Testis (tissue), 3 donors: ENCODE measurements around the gene SIK2. TPM values are rescaled to one million over a fixed set of nuclear protein-coding genes. Genes with fewer than 3 reads are reported as not detected.

Experiments used
- DNase-seq: peaks from one replicate; pipeline ENCODE4 v3.0.0-alpha.2; 2019
- H3K27ac ChIP-seq, 2 donors: fragments of 200-600 bp; sonication (generic); one replicate each; pipeline ENCODE4 v1.5.1; 2019
- H3K27me3 ChIP-seq: fragments of 200-600 bp; sonication (generic); one replicate; pipeline ENCODE4 v1.5.1; 2019
- H3K36me3 ChIP-seq: fragments of 200-600 bp; sonication (generic); one replicate; pipeline ENCODE4 v1.5.1; 2017; ENCODE audit warnings: low read depth; ENCODE audit errors: missing control alignments
- H3K4me1 ChIP-seq: fragments of 200-600 bp; sonication (generic); one replicate; pipeline ENCODE4 v1.5.1; 2019
- H3K4me3 ChIP-seq, 2 donors: fragments of 200-600 bp; sonication (generic); one replicate each; pipeline ENCODE4 v1.5.1; 2017 to 2019
- H3K9me3 ChIP-seq: fragments of 200-600 bp; sonication (generic); one replicate; pipeline ENCODE4 v1.5.1; 2017
- POLR2A ChIP-seq: fragments of 450-650 bp; IDR thresholded peaks from one replicate; pipeline ENCODE4 v1.6.1; 2017; ENCODE audit warnings: antibody characterized with exemption, mild to moderate bottlenecking, moderate library complexity
- WGBS, 2 donors: methylation state at CpG; one replicate each; pipeline ENCODE4 v1.1.5; 2018; 5-methylcytosine and 5-hydroxymethylcytosine counted together
- intact Hi-C: fragments of 100-400 bp; cut with DNase I; formaldehyde crosslinking; loops from one replicate; pipeline ENCODE4 v1.15.1; 2023; ENCODE audit warnings: low total_unique reads
- polyA plus RNA-seq: library from polyadenylated mRNA; stranded (reverse); fragments of 350-450 nt; fragmentation: Illumina TruSeq; extraction: RNeasy Lipid Tissue Mini Kit (QIAGEN cat#74804); gene quantifications from one replicate; pipeline ENCODE4 v1.2.3, GENCODE V29; 2014; ENCODE audit warnings: low read depth, low replicate concordance; ENCODE audit not compliant: insufficient read depth
- total RNA-seq, 2 donors: library from RNA; depleted of rRNA; stranded (reverse); fragments of >200 nt; gene quantifications; one replicate each; pipeline ENCODE4 v1.2.3, GENCODE V29; 2016
- TF ChIP-seq, protein P1 (sequence below), 3 experiments: fragments of 450-650 bp in 2 of 3; fragments of 200-600 bp in 1 of 3; sonication (generic) in 1 of 3; IDR thresholded peaks; one replicate each; pipeline ENCODE4 v1.5.1; 2016 to 2019; ENCODE audit warnings: antibody characterized with exemption in 3 of 3, mild to moderate bottlenecking in 2 of 3, moderate library complexity in 1 of 3

Gene SIK2
- total and polyA plus RNA-seq, 3 donors from 2014 or later: 7.6 to 9.8 (median 8.9) TPM

- intact Hi-C loops: no loop called here
- H3K36me3 ChIP-seq: no peaks in the 10 kb centered on the region
- WGBS, 2 donors: 79 to 83% methylated on average over 4 of the region's 4 CpGs
- H3K27me3 ChIP-seq: no peaks in the 10 kb centered on the region
- no peak for DNase-seq
- TF ChIP-seq, protein P1, sequence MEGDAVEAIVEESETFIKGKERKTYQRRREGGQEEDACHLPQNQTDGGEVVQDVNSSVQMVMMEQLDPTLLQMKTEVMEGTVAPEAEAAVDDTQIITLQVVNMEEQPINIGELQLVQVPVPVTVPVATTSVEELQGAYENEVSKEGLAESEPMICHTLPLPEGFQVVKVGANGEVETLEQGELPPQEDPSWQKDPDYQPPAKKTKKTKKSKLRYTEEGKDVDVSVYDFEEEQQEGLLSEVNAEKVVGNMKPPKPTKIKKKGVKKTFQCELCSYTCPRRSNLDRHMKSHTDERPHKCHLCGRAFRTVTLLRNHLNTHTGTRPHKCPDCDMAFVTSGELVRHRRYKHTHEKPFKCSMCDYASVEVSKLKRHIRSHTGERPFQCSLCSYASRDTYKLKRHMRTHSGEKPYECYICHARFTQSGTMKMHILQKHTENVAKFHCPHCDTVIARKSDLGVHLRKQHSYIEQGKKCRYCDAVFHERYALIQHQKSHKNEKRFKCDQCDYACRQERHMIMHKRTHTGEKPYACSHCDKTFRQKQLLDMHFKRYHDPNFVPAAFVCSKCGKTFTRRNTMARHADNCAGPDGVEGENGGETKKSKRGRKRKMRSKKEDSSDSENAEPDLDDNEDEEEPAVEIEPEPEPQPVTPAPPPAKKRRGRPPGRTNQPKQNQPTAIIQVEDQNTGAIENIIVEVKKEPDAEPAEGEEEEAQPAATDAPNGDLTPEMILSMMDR (IDR thresholded peaks at IDR 0.05): no peak
- TF ChIP-seq POLR2A: no peak
- no peak overlapping the region for H3K4me3 ChIP-seq
- no peaks in the 10 kb centered on the region for H3K4me1 ChIP-seq
- H3K9me3 ChIP-seq: no peaks in the 10 kb centered on the region
- no peak overlapping the region for H3K27ac ChIP-seq
These were observed 10.9 kb upstream of the SIK2 start for GRCh38 chr11:111591187-111591960.

DNA sequence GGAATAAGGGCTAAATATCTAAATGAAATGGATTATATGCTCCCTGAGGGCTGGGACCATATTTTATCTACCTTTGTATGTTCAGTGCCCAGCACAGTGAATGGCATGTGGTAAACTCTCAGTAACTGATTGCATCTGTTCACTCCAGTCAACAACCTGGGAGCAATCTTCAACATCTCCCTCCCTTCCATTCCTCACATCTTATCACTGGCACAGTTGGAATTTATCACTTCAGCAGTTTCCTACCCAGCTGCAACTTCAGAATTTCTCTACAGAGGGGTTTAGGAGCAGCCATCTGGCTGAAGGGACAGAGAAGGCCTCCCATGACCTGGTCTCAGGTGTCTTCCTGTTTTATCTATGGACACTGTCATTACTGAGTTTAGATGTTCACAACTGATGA lies 9.8 kb upstream of the SIK2 start:
- TF ChIP-seq, protein P1 (IDR thresholded peaks at IDR 0.05): no peak
- no peak for TF ChIP-seq POLR2A
- no peak overlapping the region for H3K4me3 ChIP-seq
- DNase-seq: no peak
- no peaks in the 10 kb centered on the region for H3K9me3 ChIP-seq
- no peak overlapping the region for H3K27ac ChIP-seq
- intact Hi-C loops: no loop called here
- no peaks in the 10 kb centered on the region for H3K27me3 ChIP-seq
- no peaks in the 10 kb centered on the region for H3K4me1 ChIP-seq
- H3K36me3 ChIP-seq: no peaks in the 10 kb centered on the region

GRCh38 chr11:111596319-111596718 lies 5.9 kb upstream of the SIK2 start:
- WGBS, 2 donors: 97 to 100% methylated on average over 1 of the region's 1 CpG
- Histone ChIP-seq H3K9me3 (no peaks in the 10 kb centered on the region), H3K4me1 (no peaks in the 10 kb centered on the region), H3K27me3 (no peaks in the 10 kb centered on the region), H3K4me3 (no peak overlapping the region), H3K27ac (no peak overlapping the region), H3K36me3 (no peaks in the 10 kb centered on the region)
- no peak for DNase-seq
- TF ChIP-seq, protein P1 (IDR thresholded peaks at IDR 0.05): no peak
- TF ChIP-seq POLR2A: no peak
- intact Hi-C loops: no loop called here

DNA sequence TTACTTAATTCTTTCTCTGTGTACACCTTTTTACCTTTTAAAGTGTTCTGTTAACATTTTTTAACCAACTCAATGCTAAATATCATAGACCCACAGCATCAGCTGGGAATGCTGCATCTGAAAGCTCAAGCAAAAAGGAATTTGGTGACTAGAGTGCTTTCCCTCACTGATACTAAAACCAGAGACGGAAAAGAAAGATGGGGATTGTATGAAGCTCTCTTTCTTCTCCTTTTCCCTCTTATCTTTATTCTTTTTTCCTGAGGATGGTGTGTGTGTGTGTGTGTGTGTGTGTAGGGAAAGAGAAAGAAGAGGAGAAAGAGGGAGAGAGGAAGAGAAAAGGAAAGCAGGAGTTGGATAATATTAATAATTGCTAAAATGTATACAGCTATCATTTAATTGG lies 4.1 kb upstream of the SIK2 start:
- H3K36me3 ChIP-seq: no peaks in the 10 kb centered on the region
- H3K27ac ChIP-seq: peak overlapping the region in 1 of 2 donors; percentile 47
- no peaks in the 10 kb centered on the region for H3K4me1 ChIP-seq
- no peak for DNase-seq
- 27 to 30% methylated on average over 1 of the region's 1 CpG for WGBS, 2 donors
- no peaks in the 10 kb centered on the region for H3K9me3 ChIP-seq
- intact Hi-C loops: no loop called here
- H3K27me3 ChIP-seq: no peaks in the 10 kb centered on the region
- TF ChIP-seq POLR2A: no peak
- TF ChIP-seq, protein P1 (IDR thresholded peaks at IDR 0.05): no peak
- H3K4me3 ChIP-seq: no peak overlapping the region

GRCh38 chr11:111598559-111598958 lies 3.7 kb upstream of the SIK2 start:
- Histone ChIP-seq H3K36me3 (no peaks in the 10 kb centered on the region), H3K27ac (peak overlapping the region in 1 of 2 donors; percentile 47), H3K4me1 (no peaks in the 10 kb centered on the region), H3K4me3 (no peak overlapping the region), H3K27me3 (no peaks in the 10 kb centered on the region), H3K9me3 (no peaks in the 10 kb centered on the region)
- intact Hi-C loops: no loop called here
- DNase-seq: peak; percentile 69
- no peak for TF ChIP-seq POLR2A
- TF ChIP-seq, protein P1 (IDR thresholded peaks at IDR 0.05): no peak
- WGBS, 2 donors: 47 to 54% methylated on average over 2 of the region's 2 CpGs
